ENCODE measurements around the gene SLC16A3.

DNA sequence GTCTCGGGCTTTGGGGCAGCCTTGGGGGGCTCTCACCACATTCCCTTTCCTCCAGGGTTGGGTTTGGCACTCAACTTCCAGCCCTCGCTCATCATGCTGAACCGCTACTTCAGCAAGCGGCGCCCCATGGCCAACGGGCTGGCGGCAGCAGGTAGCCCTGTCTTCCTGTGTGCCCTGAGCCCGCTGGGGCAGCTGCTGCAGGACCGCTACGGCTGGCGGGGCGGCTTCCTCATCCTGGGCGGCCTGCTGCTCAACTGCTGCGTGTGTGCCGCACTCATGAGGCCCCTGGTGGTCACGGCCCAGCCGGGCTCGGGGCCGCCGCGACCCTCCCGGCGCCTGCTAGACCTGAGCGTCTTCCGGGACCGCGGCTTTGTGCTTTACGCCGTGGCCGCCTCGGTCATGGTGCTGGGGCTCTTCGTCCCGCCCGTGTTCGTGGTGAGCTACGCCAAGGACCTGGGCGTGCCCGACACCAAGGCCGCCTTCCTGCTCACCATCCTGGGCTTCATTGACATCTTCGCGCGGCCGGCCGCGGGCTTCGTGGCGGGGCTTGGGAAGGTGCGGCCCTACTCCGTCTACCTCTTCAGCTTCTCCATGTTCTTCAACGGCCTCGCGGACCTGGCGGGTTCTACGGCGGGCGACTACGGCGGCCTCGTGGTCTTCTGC, 8.4 kb downstream of the SLC16A3 start:
- TF ChIP-seq BCL11A (tag by site-specific recombination; IDR thresholded peaks at IDR 0.05; ENCODE audit: low read depth) (no peak), ZNF558 (tag by site-specific recombination; IDR thresholded peaks at IDR 0.05) (no peak), ZBTB7A (tag by site-specific recombination; IDR thresholded peaks at IDR 0.05; ENCODE audit: low read depth) (no peak), SALL2 (tag by site-specific recombination; IDR thresholded peaks at IDR 0.05; ENCODE audit: borderline replicate concordance) (no peak), ZBTB8A (tag by site-specific recombination; IDR thresholded peaks at IDR 0.05) (no peak; the same call in 1 of the 2 replicates), ZNF394 (tag by site-specific recombination; IDR thresholded peaks at IDR 0.05; ENCODE audit: borderline replicate concordance) (no peak), SCRT2 (tag by site-specific recombination; IDR thresholded peaks at IDR 0.05) (no peak), ZNF274 (IDR thresholded peaks at IDR 0.05; ENCODE audit: low read length) (no peak), ZNF274 (tag by site-specific recombination; IDR thresholded peaks at IDR 0.05; ENCODE audit: borderline replicate concordance) (no peak), ZNF776 (tag by site-specific recombination; IDR thresholded peaks at IDR 0.05; ENCODE audit: borderline replicate concordance) (no peak), ZNF2 (tag by site-specific recombination; IDR thresholded peaks at IDR 0.05) (no peak)
- TF ChIP-seq, protein P1, sequence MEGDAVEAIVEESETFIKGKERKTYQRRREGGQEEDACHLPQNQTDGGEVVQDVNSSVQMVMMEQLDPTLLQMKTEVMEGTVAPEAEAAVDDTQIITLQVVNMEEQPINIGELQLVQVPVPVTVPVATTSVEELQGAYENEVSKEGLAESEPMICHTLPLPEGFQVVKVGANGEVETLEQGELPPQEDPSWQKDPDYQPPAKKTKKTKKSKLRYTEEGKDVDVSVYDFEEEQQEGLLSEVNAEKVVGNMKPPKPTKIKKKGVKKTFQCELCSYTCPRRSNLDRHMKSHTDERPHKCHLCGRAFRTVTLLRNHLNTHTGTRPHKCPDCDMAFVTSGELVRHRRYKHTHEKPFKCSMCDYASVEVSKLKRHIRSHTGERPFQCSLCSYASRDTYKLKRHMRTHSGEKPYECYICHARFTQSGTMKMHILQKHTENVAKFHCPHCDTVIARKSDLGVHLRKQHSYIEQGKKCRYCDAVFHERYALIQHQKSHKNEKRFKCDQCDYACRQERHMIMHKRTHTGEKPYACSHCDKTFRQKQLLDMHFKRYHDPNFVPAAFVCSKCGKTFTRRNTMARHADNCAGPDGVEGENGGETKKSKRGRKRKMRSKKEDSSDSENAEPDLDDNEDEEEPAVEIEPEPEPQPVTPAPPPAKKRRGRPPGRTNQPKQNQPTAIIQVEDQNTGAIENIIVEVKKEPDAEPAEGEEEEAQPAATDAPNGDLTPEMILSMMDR (tag by site-specific recombination; IDR thresholded peaks at IDR 0.05), result no peak

Measured in HEK293 (cell line).